Measurements from ENCODE around the gene ARHGAP1. TPM values are rescaled to one million over a fixed set of nuclear protein-coding genes. Genes with fewer than 3 reads are reported as not detected.

Gene ARHGAP1
- total and polyA plus RNA-seq, 2 of the 13 experiments (the other 11 are each of a cell fraction or from before 2014, with no cell fraction given), result 18.6 to 30.3 TPM

GRCh38 chr11:46680815-46681214, 19.6 kb downstream of the ARHGAP1 start (continued):
- no peak for TF ChIP-seq GRHL1 (CRISPR knock-in tag; conservative IDR thresholded peaks at IDR 0.05)

- Histone ChIP-seq H4K20me1 (ENCODE audit: insufficient read depth, low read length) (no peaks in the 10 kb centered on the region), H3K9ac (ENCODE audit: insufficient read depth, low read depth, low read length) (no peak overlapping the region), H2AFZ (ENCODE audit: low read length) (no peak overlapping the region), H3K4me2 (ENCODE audit: low read depth, low read length) (no peak overlapping the region), H3K4me3 (replicated peaks in 1 of 3; ENCODE audit: insufficient read depth in 1 of 3, low read depth in 2 of 3, low read length in 3 of 3) (no peak overlapping the region), H3K36me3 (replicated peaks in 1 of 2; ENCODE audit: control insufficient read depth in 1 of 2, insufficient read depth in 2 of 2, low read length in 2 of 2) (peaks cover 27 to 50% of the 10 kb centered on the region in 2 experiments), H3K27ac (ENCODE audit: extremely low read length, insufficient read depth, low read length) (no peak overlapping the region), H3K79me2 (ENCODE audit: insufficient read depth, low read length) (no peaks in the 10 kb centered on the region), H3K4me1 (ENCODE audit: insufficient read depth, low read length) (peaks cover 13% of the 10 kb centered on the region), H3K27me3 (ENCODE audit: control insufficient read depth in 1 of 2, insufficient read depth in 2 of 2, low read length in 2 of 2) (no peaks in the 10 kb centered on the region), H3K9me3 (ENCODE audit: low read length) (no peaks in the 10 kb centered on the region)
- POLR2A ChIA-PET, result interaction anchor here (1.2 kb wide), 1 partner anchor 39 kb away, joined by 3 read pairs; the partner anchor contains the start of gene F2
- ATAC-seq (no peak), DNase-seq (ENCODE audit: low spot score) (no peak), FAIRE-seq (no peak)
- in situ Hi-C loops (cut with HindIII; ENCODE audit: extremely low pct_ligation_motif_present, low pct_unique_long_range_greater_than_20kb), result no loop called here
- intact Hi-C loops (cut with micrococcal nuclease; ENCODE audit: unreplicated experiment), result no loop called here
- BruUV-seq (replicated peaks), result no TSS peak
- CTCF ChIA-PET (ENCODE audit: low intra/inter-chr PET ratio, low total read pairs), result no interaction called here
- WGBS (ENCODE audit: low lambda C conversion rate), result 97% methylated on average over 4 of the region's 21 CpGs
- no peak for TF ChIP-seq ZNF781 (CRISPR knock-in tag; IDR thresholded peaks at IDR 0.05; ENCODE audit: borderline replicate concordance, not compliant biosample characterization)
- TF ChIP-seq ATF2 (CRISPR knock-in tag; IDR thresholded peaks at IDR 0.05), result no peak
- no peak for TF ChIP-seq SETDB1 (CRISPR knock-in tag; IDR thresholded peaks at IDR 0.05; ENCODE audit: borderline replicate concordance)
- TF ChIP-seq PAX8 (CRISPR knock-in tag; IDR thresholded peaks at IDR 0.05; ENCODE audit: borderline replicate concordance), result no peak
- TF ChIP-seq BCLAF1 (IDR thresholded peaks at IDR 0.05), result no peak
- TF ChIP-seq TRAFD1 (CRISPR knock-in tag; IDR thresholded peaks at IDR 0.05; ENCODE audit: borderline replicate concordance), result no peak
- TF ChIP-seq CSRNP1 (CRISPR knock-in tag; IDR thresholded peaks at IDR 0.05), result no peak
- TF ChIP-seq HMGA1 (CRISPR knock-in tag; conservative IDR thresholded peaks at IDR 0.05), result no peak
- TF ChIP-seq ZSCAN25 (CRISPR knock-in tag; IDR thresholded peaks at IDR 0.05), result no peak
- TF ChIP-seq ZNF274 (CRISPR knock-in tag; IDR thresholded peaks at IDR 0.05), result no peak
- no peak for TF ChIP-seq ZNF235 (CRISPR knock-in tag; IDR thresholded peaks at IDR 0.05; ENCODE audit: borderline replicate concordance)
These were observed 20.2 kb downstream of the ARHGAP1 start for GRCh38 chr11:46680164-46680760.

Data from HepG2 (cell line).